ENCODE measurements around the gene VCP.

Gene VCP

DNA sequence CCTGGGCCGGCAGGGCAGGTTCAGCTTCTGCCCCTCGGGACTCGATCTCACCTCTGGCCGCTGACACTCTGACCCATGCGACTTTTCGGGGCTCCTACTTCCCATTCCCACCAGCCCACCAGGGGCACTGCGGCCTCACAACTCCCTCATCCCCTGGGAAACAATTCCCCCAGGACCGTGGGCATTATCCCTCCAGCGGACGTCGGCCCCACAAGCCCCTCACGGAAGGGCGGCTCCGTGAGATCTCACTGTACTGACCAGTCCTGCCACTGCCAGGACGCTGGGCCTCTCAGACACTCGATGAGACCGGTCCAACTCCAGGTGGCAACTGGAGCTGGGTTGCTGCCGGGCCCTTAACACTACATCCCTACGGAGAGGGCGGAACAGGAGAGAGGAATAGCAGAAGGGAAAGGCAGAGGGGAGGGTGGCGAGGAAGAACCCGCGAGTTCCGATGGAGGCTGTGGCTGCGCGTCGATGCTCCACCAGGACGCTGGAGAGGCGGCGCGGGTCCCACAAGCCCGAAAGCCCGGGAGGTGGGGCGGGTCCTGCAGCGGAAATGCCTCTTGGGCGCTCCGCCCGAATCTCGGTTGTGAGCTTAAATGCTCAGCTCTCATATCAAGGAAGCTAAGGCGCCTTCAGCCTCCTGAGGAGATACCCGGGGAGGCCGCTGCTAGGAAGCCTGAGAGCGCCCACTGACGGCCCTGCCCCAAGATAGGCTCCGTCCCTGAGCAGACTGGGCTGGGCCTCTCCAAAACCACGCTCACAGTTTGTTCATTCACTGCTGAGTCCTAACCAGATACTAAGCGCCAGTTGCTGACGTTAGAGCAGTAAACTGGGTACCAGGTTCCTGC is 36.3 kb downstream of the VCP start:
- TF ChIP-seq, protein P1, sequence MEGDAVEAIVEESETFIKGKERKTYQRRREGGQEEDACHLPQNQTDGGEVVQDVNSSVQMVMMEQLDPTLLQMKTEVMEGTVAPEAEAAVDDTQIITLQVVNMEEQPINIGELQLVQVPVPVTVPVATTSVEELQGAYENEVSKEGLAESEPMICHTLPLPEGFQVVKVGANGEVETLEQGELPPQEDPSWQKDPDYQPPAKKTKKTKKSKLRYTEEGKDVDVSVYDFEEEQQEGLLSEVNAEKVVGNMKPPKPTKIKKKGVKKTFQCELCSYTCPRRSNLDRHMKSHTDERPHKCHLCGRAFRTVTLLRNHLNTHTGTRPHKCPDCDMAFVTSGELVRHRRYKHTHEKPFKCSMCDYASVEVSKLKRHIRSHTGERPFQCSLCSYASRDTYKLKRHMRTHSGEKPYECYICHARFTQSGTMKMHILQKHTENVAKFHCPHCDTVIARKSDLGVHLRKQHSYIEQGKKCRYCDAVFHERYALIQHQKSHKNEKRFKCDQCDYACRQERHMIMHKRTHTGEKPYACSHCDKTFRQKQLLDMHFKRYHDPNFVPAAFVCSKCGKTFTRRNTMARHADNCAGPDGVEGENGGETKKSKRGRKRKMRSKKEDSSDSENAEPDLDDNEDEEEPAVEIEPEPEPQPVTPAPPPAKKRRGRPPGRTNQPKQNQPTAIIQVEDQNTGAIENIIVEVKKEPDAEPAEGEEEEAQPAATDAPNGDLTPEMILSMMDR (IDR thresholded peaks at IDR 0.05; ENCODE audit: poor library complexity, severe bottlenecking) = no peak
- no peaks in the 10 kb centered on the region for H3K36me3 ChIP-seq (ENCODE audit: low read depth)
- no peak overlapping the region for H3K4me3 ChIP-seq (ENCODE audit: severe bottlenecking)
- H3K4me1 ChIP-seq (ENCODE audit: insufficient read depth, poor library complexity, severe bottlenecking) = peaks cover 1% of the 10 kb centered on the region
- no peak overlapping the region for H3K27ac ChIP-seq (ENCODE audit: poor library complexity, severe bottlenecking)
- no peaks in the 10 kb centered on the region for H3K27me3 ChIP-seq (ENCODE audit: insufficient read depth, poor library complexity, severe bottlenecking)
- no peaks in the 10 kb centered on the region for H3K9me3 ChIP-seq (ENCODE audit: severe bottlenecking)
- peak; percentile 31; the same call in 1 of the 3 replicates for ATAC-seq (ENCODE audit: low read depth)
- DNase-seq (ENCODE audit: low spot score) = no peak

DNA sequence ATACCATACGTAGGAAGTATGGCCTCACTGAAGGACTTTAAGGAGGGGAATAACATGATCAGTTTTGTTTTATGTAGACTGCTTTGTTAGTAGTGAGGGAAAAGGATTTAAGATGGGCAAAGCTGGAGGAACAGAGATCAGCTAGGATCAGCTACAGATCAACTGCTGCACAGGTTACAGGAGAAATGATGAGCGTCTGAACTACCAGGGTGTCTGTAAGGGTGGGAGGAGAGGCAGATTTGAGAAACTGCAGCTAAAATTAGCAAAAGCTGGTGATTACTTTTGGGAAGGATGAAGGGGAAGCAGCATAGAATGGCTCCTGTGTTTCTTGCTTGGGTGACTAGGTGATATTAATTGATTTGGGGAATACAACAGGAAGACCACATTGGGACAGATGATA is 39.3 kb downstream of the VCP start:
- Histone ChIP-seq H3K27ac (ENCODE audit: poor library complexity, severe bottlenecking) (no peak overlapping the region), H3K9me3 (ENCODE audit: severe bottlenecking) (no peaks in the 10 kb centered on the region), H3K27me3 (ENCODE audit: insufficient read depth, poor library complexity, severe bottlenecking) (no peaks in the 10 kb centered on the region), H3K4me3 (ENCODE audit: severe bottlenecking) (no peak overlapping the region), H3K4me1 (ENCODE audit: insufficient read depth, poor library complexity, severe bottlenecking) (no peaks in the 10 kb centered on the region), H3K36me3 (ENCODE audit: low read depth) (no peaks in the 10 kb centered on the region)
- TF ChIP-seq, protein P1 (IDR thresholded peaks at IDR 0.05; ENCODE audit: poor library complexity, severe bottlenecking) = no peak
- no peak for ATAC-seq (ENCODE audit: low read depth)
- no peak for DNase-seq (ENCODE audit: low spot score)

DNA sequence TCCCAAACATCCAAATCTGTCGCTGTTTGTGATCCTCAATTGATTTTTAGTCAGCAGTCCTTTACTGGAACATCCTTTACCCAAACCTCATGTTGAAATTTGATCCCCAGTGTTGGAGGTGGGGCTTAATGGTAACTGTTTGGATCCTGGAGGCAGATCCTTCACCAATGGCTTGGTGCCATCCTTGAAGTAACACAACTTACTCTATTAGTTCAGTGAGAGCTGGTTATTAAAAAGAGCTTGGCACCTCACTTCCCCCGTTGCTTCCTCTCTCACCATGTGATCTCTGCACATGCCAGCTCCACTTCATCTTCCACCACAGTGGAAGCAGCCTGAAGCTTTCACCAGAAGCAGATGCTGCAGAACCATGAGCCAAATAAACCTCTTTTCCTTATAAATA is 42.6 kb downstream of the VCP start:
- Histone ChIP-seq H3K4me1 (ENCODE audit: insufficient read depth, poor library complexity, severe bottlenecking) (peaks cover 10% of the 10 kb centered on the region), H3K36me3 (ENCODE audit: low read depth) (no peaks in the 10 kb centered on the region), H3K27ac (ENCODE audit: poor library complexity, severe bottlenecking) (no peak overlapping the region), H3K27me3 (ENCODE audit: insufficient read depth, poor library complexity, severe bottlenecking) (no peaks in the 10 kb centered on the region), H3K4me3 (ENCODE audit: severe bottlenecking) (no peak overlapping the region), H3K9me3 (ENCODE audit: severe bottlenecking) (no peaks in the 10 kb centered on the region)
- DNase-seq (ENCODE audit: low spot score) (no peak), ATAC-seq (ENCODE audit: low read depth) (no peak)
- TF ChIP-seq, protein P1 (IDR thresholded peaks at IDR 0.05; ENCODE audit: poor library complexity, severe bottlenecking) = no peak

DNA sequence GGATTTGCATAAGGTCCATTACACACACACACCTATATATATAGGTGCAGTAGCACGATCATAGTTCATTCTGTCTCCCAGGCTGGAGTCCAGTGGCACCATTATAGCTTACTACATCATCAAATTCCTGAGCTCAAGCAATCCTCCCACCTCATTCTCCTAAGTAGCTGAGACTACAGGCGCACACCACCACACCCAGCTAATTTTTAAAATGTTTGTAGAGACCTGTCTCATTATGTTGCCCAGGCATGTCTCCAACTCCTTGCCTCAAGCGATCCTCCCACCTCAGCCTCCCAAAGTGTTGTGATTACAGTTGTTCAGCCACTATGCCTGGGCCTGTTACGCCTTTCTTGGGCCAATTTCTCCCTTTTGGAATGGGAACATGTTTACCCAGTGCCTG is 43.2 kb downstream of the VCP start:
- peaks cover 10% of the 10 kb centered on the region for H3K4me1 ChIP-seq (ENCODE audit: insufficient read depth, poor library complexity, severe bottlenecking)
- H3K36me3 ChIP-seq (ENCODE audit: low read depth) = no peaks in the 10 kb centered on the region
- H3K27ac ChIP-seq (ENCODE audit: poor library complexity, severe bottlenecking) = no peak overlapping the region
- H3K27me3 ChIP-seq (ENCODE audit: insufficient read depth, poor library complexity, severe bottlenecking) = no peaks in the 10 kb centered on the region
- ATAC-seq (ENCODE audit: low read depth) = no peak
- H3K4me3 ChIP-seq (ENCODE audit: severe bottlenecking) = no peak overlapping the region
- DNase-seq (ENCODE audit: low spot score) = no peak
- H3K9me3 ChIP-seq (ENCODE audit: severe bottlenecking) = no peaks in the 10 kb centered on the region
- TF ChIP-seq, protein P1 (IDR thresholded peaks at IDR 0.05; ENCODE audit: poor library complexity, severe bottlenecking) = no peak

DNA sequence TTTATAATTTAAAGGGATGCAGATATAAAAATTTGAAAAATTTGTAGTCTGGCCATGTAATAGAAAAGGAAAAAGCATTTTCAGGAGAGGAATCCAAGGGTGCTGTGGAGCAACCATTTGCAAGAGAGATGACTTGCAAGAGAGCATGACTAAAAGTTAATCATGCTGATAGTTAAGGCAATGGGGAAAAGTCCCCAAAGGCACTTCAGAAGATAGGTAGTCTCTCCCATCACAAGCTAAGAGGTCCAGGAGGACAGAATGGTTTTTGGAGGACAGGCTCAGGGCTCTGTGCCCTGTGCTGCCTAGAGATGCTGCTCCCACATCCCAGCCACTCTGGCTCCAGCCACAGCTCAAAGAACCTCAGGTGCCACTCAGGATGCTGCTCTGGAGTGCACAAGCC is 44.1 kb downstream of the VCP start:
- Histone ChIP-seq H3K4me1 (ENCODE audit: insufficient read depth, poor library complexity, severe bottlenecking) (peaks cover 10% of the 10 kb centered on the region), H3K9me3 (ENCODE audit: severe bottlenecking) (no peaks in the 10 kb centered on the region), H3K27me3 (ENCODE audit: insufficient read depth, poor library complexity, severe bottlenecking) (no peaks in the 10 kb centered on the region), H3K4me3 (ENCODE audit: severe bottlenecking) (no peak overlapping the region), H3K36me3 (ENCODE audit: low read depth) (no peaks in the 10 kb centered on the region), H3K27ac (ENCODE audit: poor library complexity, severe bottlenecking) (no peak overlapping the region)
- TF ChIP-seq, protein P1 (IDR thresholded peaks at IDR 0.05; ENCODE audit: poor library complexity, severe bottlenecking) = no peak
- ATAC-seq (ENCODE audit: low read depth) (no peak), DNase-seq (ENCODE audit: low spot score) (no peak)

All from RWPE2 (cell line).